HepG2 (cell line): ENCODE data around the gene CDKN1A. TPM values are rescaled to one million over a fixed set of nuclear protein-coding genes. Genes with fewer than 3 reads are reported as not detected.
A peak's percentile ranks its signal among the peaks of the same experiment; 100 is the strongest.

Source experiments
- ARID4A ChIP-seq: sonication (generic); formaldehyde crosslinking; IDR thresholded peaks from 2 replicates; pipeline ENCODE4 v1.5.0; 2020; ENCODE audit warnings: mild to moderate bottlenecking, missing genetic modification reagents, borderline replicate concordance
- DRAP1 ChIP-seq: IDR thresholded peaks from 2 replicates; pipeline ENCODE4 v1.6.1; 2016; ENCODE audit warnings: missing genetic modification reagents, missing compliant biosample characterization
- EZH2 ChIP-seq: conservative IDR thresholded peaks from 2 replicates; pipeline ENCODE4 v1.6.1; 2012; ENCODE audit warnings: mild to moderate bottlenecking, low read depth, low read length, moderate library complexity
- FOXA1 ChIP-seq, 2 experiments: fragments of 450-650 bp in 1 of 2; sonication (generic) in 1 of 2; formaldehyde crosslinking in 1 of 2; IDR thresholded peaks; 2 replicates each; pipeline versions ENCODE4 v1.4.0 to v1.6.1; 2016 to 2020; ENCODE audit warnings: missing genetic modification reagents in 1 of 2
- FOXK1 ChIP-seq: sonication (generic); formaldehyde crosslinking; IDR thresholded peaks from 2 replicates; pipeline ENCODE4 v1.4.0; 2020; ENCODE audit warnings: low read depth, missing genetic modification reagents, borderline replicate concordance
- HBP1 ChIP-seq: IDR thresholded peaks from 2 replicates; pipeline ENCODE4 v1.6.1; 2016; ENCODE audit warnings: low read depth, control low read depth
- IRF2 ChIP-seq: IDR thresholded peaks from 2 replicates; pipeline ENCODE4 v1.6.1; 2018; ENCODE audit warnings: missing genetic modification reagents, missing compliant biosample characterization
- MLLT10 ChIP-seq: sonication (generic); formaldehyde crosslinking; IDR thresholded peaks from 2 replicates; pipeline ENCODE4 v1.4.0; 2020; ENCODE audit warnings: missing genetic modification reagents
- RNF2 ChIP-seq: fragments of 450-650 bp; conservative IDR thresholded peaks from 2 replicates; pipeline ENCODE4 v1.6.1; 2016; ENCODE audit warnings: low read depth
- SCMH1 ChIP-seq: sonication (generic); formaldehyde crosslinking; IDR thresholded peaks from 2 replicates; pipeline ENCODE4 v1.9.0; 2021; ENCODE audit warnings: missing genetic modification reagents, mild to moderate bottlenecking, borderline replicate concordance
- ZNF160 ChIP-seq: sonication (generic); formaldehyde crosslinking; IDR thresholded peaks from 2 replicates; pipeline ENCODE4 v1.8.0; 2022; ENCODE audit warnings: mild to moderate bottlenecking, inconsistent platforms, missing genetic modification reagents
- ZNF230 ChIP-seq: sonication (generic); formaldehyde crosslinking; IDR thresholded peaks from 2 replicates; pipeline ENCODE4 v1.4.0; 2020; ENCODE audit warnings: mild to moderate bottlenecking, missing genetic modification reagents
- ZNF292 ChIP-seq: sonication (generic); formaldehyde crosslinking; IDR thresholded peaks from 2 replicates; pipeline ENCODE4 v1.8.1; 2022; ENCODE audit warnings: mild to moderate bottlenecking, low read depth, missing genetic modification reagents, borderline replicate concordance
- ZNF33B ChIP-seq: sonication (generic); formaldehyde crosslinking; IDR thresholded peaks from 2 replicates; pipeline ENCODE4 v1.5.1; 2020; ENCODE audit warnings: mild to moderate bottlenecking, missing genetic modification reagents
- ZNF513 ChIP-seq: sonication (generic); formaldehyde crosslinking; conservative IDR thresholded peaks from 2 replicates; pipeline ENCODE4 v1.5.0; 2020; ENCODE audit warnings: missing genetic modification reagents
- ZNF710 ChIP-seq: sonication (generic); formaldehyde crosslinking; IDR thresholded peaks from 2 replicates; pipeline ENCODE4 v1.5.0; 2020; ENCODE audit warnings: mild to moderate bottlenecking, missing genetic modification reagents, borderline replicate concordance
- ZNF724P ChIP-seq: sonication (generic); formaldehyde crosslinking; IDR thresholded peaks from 2 replicates; pipeline ENCODE4 v1.8.0; 2022; ENCODE audit warnings: missing genetic modification reagents, borderline replicate concordance
- ZNF790 ChIP-seq: sonication (generic); formaldehyde crosslinking; IDR thresholded peaks from 2 replicates; pipeline ENCODE4 v1.8.0; 2022; ENCODE audit warnings: missing genetic modification reagents, mild to moderate bottlenecking, borderline replicate concordance
- polyA plus RNA-seq, 8 experiments: library from polyadenylated mRNA; depleted of rRNA in 3 of 8; stranded (reverse) in 7 of 8; unstranded in 1 of 8; fragments of >200 nt; fragmentation: Illumina TruSeq in 4 of 8; extraction: Trizol in 4 of 8; gene quantifications; 2 replicates each; pipeline versions ENCODE4 v1.2.1 to v1.2.3, GENCODE V29; 2011 to 2016; ENCODE audit warnings: low read depth in 4 of 8, missing spikeins in 1 of 8, mixed read lengths in 1 of 8; ENCODE audit not compliant: insufficient read depth in 1 of 8
- total RNA-seq, 5 experiments: library from RNA; depleted of rRNA; stranded (reverse); fragments of >200 nt; fragmentation: Illumina TruSeq; extraction: Trizol; gene quantifications; 2 replicates each; pipeline ENCODE4 v1.2.3, GENCODE V29; 2016; ENCODE audit warnings: low read depth in 1 of 5

CDKN1A gene
- total and polyA plus RNA-seq, 2 of the 13 experiments (the other 11 are each of a cell fraction or from before 2014, with no cell fraction given): 60.7 to 92.1 TPM

- TF ChIP-seq ZNF513 (CRISPR knock-in tag): no peak
- TF ChIP-seq ZNF160 (CRISPR knock-in tag): no peak
- TF ChIP-seq ZNF724P (CRISPR knock-in tag): no peak; the same call in 1 of the 2 replicates
- TF ChIP-seq ZNF230 (CRISPR knock-in tag): no peak
- TF ChIP-seq HBP1 (CRISPR knock-in tag): peak; percentile 19; the same call in 1 of the 2 replicates
- 0 out of 2 replicates have a peak, but pooled peaks have one; percentile 19 for TF ChIP-seq ZNF710
- TF ChIP-seq SCMH1 (CRISPR knock-in tag): no peak
- peak; percentile 64; the same call in 1 of the 2 replicates for TF ChIP-seq IRF2 (CRISPR knock-in tag)
- no peak for TF ChIP-seq DRAP1 (CRISPR knock-in tag)
- TF ChIP-seq EZH2: no peak
- TF ChIP-seq ARID4A: peak; percentile 45; the same call in 1 of the 2 replicates
- no peak; the same call in 1 of the 2 replicates for TF ChIP-seq RNF2
- no peak for TF ChIP-seq MLLT10 (CRISPR knock-in tag)
- peak; percentile 42; the same call in 1 of the 2 replicates for TF ChIP-seq ZNF292 (CRISPR knock-in tag)
- TF ChIP-seq FOXK1: peak; percentile 38; the same call in 1 of the 2 replicates
- no peak for TF ChIP-seq ZNF33B (CRISPR knock-in tag)
- TF ChIP-seq ZNF790: no peak
- TF ChIP-seq FOXA1 (IDR thresholded peaks at IDR 0.05): no peak
- no peak for TF ChIP-seq FOXA1 (CRISPR knock-in tag; IDR thresholded peaks at IDR 0.05)
Observed at GRCh38 chr6:36642913-36643817, 35.3 kb upstream of the CDKN1A start (continued).
